Activated CD8-positive, alpha-beta memory T cell treated with anti-CD3 and anti-CD28 coated beads for 48 hours (primary cell): ENCODE results near the gene SNRNP25.

Experiments
- DNase-seq, 3 experiments: peaks; one replicate each; pipeline ENCODE4 v3.0.0-alpha.2; 2020; ENCODE audit warnings: low read depth in 2 of 3, low spot score in 2 of 3

SNRNP25 gene

GRCh38 chr16:100989-101388, 47.4 kb downstream of the SNRNP25 start:
- no peak for DNase-seq

- DNase-seq, result no peak
These were observed 48.0 kb downstream of the SNRNP25 start for GRCh38 chr16:101586-101985.

DNA sequence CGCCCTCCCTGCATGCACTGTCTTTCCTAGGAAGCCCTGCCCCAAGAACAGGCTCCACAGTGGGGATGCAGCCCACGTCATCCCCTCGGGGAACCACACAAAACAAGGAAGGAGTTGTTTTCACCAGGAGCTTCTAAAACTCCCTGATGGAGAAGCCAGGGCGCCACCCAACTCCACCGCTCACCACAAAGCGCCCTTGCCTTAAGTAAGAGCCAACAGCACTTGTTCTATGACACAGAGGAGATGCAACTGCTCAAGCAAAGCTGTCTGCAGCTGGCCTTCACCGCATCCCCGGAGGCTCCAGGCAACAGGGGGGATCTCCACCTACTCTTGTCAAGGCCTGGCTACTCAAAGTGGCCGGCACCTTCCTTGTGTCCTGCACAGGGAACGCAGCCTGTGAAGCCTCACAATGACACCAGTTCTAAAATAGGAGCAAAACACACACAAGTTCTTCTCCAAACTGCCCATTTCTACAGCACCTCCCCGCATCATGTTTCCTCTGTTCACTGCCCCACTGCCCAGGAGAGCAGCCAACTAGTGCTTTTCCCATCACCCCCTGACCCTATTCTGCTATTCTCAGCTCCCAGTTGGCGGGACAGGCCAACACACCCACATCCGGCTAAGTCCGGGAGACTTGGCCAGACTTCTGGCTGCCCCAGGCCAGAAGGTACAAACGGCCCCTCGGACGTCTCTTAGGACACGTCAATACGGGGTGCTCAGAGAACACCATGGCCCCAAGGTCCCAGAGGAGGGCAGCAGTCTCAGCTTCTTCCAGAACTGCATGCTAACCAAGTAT, 48.6 kb downstream of the SNRNP25 start:
- no peak for DNase-seq

DNA sequence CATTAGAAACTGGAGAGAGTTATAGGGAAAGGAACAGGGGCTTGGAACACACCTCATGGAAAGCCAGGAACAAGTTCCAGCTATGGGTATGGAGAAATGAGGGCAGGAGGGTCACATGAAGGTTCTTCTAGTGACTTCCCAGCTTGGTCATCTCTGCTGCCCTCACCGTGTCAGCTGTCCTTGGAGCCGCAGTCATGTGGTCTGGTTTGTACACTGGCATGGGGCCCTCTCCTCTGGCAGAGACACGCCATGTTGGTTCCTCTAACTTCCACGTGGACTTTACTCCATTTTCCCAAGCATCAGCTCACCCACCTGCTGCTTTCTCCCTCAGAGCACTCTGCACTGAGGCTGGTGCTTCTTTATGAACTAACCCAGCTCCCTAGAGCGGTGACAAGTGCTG, 50.7 kb downstream of the SNRNP25 start:
- DNase-seq, result no peak

DNA sequence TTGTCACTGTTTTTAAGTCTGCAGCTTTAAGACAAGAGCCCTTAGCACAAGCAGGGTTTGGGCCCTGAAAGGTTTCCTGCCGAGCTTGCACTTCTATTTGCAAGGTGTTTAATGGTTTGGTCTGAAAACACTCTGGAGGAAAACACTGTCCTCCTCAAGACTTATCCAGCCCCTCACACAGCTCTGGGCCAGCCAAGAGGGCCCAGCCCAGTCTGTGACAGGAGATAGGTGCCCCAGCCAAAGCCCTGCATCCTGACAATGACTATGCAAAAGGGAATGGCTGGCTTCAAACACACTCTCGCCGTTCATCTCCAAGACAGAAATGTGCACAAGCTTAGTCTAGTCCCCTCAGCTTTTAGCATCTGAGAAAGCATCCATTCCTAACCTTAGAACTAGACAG, 51.3 kb downstream of the SNRNP25 start:
- DNase-seq, result no peak

- no peak for DNase-seq
These were observed 51.9 kb downstream of the SNRNP25 start for GRCh38 chr16:105521-105920.

DNA sequence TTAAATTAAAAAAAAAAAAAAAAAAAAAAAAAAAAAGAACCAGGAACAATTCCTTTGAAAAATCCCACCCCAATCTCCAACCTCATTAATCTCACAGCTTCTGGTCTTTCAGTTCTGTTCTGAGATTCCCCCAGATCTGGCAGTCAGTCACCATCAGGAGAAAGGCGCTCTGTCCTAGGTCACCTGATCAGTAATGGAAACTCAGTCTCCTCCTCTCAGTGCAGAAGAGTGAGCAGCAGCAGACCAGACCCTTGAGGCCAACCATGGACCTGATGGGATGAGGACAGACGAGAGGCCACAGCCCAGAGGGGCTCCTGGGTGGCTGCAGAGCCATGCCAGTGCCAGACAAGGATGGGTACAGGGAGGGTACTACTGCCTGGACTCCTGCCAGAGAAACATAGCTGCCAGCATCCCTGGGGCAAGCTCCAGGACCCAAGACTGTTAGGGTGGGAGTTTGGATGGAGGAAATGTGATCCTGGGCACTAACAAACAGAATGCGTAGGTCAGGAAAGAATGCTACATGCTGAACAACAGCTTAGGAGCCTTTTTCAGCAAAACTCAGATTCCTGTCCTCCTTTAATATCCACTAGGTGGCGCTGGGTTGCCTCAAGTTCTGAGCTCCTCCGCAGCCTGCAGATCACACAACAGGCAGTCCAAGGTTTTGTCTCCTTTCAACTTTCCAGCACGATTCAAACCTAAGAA, 53.1 kb downstream of the SNRNP25 start:
- no peak for DNase-seq
